ENCODE measurements around the gene ITGA11.

ITGA11 gene

DNA sequence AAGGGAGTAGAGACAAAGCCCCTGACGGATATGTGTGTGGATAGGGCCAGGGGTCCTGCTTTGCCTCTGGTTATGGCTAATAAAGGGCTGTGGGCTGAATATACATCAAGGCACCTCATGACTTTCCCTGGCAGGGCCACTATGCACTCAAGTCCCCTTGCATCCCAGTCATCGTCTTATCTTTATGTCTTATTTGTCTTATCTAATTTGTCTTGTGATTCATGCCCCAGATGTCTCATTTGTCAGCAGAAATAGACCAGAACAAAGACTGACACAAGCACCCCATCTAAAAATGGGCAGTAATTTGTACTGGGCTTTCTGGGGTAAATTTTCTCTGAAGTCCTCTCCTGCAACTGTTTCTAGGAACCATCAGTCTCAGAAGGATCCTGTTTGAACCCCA is 68.6 kb downstream of the ITGA11 start:
- DNase-seq (ENCODE audit: low spot score), result no peak
- no peak for TF ChIP-seq CTCF (IDR thresholded peaks at IDR 0.05; ENCODE audit: extremely low read depth, missing control alignments)

DNA sequence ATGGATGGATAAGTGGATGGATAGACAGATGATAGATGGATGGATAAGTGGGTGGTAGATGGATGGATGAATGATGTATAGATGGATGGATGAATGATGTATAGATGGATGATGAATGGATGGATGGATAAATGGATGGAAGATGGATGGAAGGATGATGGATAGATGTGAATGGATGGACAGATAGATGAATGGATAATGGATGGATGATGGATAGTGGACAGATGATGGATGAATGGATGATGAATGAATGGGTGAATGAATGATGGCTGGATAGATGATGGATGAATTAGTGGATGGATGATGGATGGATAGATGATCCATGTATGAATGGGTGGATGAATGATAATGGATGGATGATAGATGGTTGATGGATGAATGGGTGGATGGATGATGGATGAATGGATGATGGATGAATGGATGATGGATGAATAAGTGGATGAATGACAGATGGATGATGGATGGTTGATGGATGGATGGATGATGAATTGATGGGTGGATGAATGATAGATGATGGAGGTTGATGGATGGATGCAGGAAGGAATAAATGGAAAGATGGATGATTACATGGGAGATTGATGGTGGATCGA is 69.3 kb downstream of the ITGA11 start:
- no peak for TF ChIP-seq CTCF (IDR thresholded peaks at IDR 0.05; ENCODE audit: extremely low read depth, missing control alignments)
- no peak for DNase-seq (ENCODE audit: low spot score)

DNA sequence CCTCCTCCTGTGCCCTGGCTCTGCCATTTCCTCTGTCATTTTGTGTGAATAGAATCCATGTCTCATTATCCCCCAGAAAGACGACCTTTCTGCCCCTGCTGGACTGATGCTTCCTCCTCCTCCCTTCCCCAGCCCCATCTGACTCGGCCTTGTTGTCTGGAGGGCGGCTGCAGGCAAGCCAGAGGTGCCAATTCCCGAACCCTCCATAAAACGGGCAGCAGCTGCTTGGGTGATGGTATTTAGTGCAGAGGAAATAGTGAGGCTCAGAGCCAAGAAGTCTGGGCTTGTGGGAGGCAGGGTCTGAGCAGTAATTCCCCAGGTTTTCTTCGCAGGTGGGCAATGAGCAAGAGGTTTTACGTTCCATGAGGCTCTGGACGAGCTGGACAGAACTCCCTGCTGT is 71.2 kb downstream of the ITGA11 start:
- TF ChIP-seq CTCF (IDR thresholded peaks at IDR 0.05; ENCODE audit: extremely low read depth, missing control alignments), result no peak
- DNase-seq (ENCODE audit: low spot score), result no peak

DNA sequence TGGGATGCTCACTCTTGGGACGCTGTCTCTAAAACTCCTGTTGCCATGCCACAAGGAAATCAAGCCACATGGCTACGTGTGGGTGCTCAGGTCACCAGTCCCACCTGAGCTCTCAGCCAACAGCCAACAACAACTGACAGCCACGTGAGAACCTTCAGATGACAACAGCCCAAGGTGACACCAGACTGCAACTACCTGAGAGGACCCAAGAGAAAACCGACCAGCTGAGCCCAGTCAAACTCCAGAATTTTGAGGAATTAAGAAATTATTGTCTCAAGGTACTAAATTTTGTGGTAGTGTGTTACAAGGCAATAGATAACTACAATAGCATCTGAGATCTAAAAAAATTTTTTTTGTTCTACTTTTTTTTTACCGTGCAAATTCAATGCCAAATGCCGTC is 75.2 kb downstream of the ITGA11 start:
- no peak for DNase-seq (ENCODE audit: low spot score)
- TF ChIP-seq CTCF (IDR thresholded peaks at IDR 0.05; ENCODE audit: extremely low read depth, missing control alignments), result no peak

DNA sequence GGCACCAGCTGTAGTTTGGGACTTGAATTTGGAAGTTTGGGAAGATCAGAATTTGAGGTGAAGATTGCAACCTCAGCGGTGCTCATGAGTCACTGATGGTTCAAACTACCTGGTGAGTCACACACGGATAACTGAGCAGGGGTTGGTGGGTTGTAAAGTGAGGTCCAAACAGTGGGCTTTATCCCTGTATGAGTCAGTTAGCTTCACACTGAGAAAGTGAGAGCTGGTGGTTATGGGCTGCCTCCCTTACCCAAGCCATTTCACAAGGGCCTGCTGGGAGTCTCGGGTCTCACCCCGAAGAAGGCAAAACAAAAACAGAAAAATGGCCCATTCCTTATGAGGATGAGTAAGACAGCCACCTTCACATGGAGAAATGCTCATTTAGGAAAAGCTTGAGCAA is 77.0 kb downstream of the ITGA11 start:
- DNase-seq (ENCODE audit: low spot score), result no peak
- no peak for TF ChIP-seq CTCF (IDR thresholded peaks at IDR 0.05; ENCODE audit: extremely low read depth, missing control alignments)

- no peak for TF ChIP-seq CTCF (IDR thresholded peaks at IDR 0.05; ENCODE audit: extremely low read depth, missing control alignments)
- DNase-seq (ENCODE audit: low spot score), result no peak
These were observed 77.7 kb downstream of the ITGA11 start for GRCh38 chr15:68354268-68354667.

DNA sequence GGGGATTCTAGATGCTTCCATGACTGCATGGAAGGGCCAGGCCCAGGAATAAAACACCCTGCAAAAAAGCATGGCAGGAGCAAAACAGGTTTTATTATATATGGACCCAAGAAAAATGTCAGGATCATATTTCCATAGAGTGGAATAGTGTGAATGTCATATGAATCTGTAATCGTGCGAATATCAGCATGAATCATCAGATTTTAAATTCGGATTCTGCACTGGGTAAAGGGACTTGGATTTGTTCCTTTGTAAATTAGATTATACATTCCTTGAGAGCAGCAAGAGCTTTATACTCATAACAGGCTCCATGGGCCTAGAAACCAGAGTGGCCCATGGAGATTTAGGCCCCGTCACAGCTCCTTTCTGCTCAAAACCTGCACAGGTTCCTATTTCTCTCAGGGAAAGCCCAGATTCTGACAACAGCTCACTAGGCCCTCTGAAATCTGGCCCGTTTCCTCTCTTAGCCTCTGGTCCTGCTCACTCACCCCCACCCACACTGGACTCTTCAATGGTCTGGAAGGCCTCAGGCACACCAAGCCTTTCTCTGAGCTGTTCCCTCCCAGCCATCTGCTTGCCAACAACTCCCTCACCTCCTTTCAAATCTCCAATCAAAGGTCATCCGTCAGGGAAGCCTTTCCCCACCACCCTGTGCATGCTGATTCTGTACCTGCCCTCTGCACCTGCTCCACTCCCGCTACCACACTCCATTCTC is 78.4 kb downstream of the ITGA11 start:
- no peak for TF ChIP-seq CTCF (IDR thresholded peaks at IDR 0.05; ENCODE audit: extremely low read depth, missing control alignments)
- DNase-seq (ENCODE audit: low spot score), result no peak

Data from GM20000 (cell line).